Nephron progenitor cell (in vitro differentiated cells): ENCODE measurements around the gene PCAT7.
"Not testable (repeated sequence)": the region's sequence is repeated elsewhere in the genome, so short reads cannot be mapped to it uniquely, and the experiment has no call there.

Experiments
- DNase-seq: peaks from one replicate; pipeline ENCODE4 v3.0.0; 2021
- H3K27ac Mint-ChIP-seq: 2 replicates; pipeline ENCODE4 v1.8.0; 2021; ENCODE audit warnings: mild to moderate bottlenecking, moderate library complexity, mixed read lengths
- H3K27me3 Mint-ChIP-seq: 2 replicates; pipeline ENCODE4 v1.8.0; 2021; ENCODE audit warnings: mild to moderate bottlenecking, low read depth, mixed read lengths; ENCODE audit not compliant: poor library complexity
- H3K36me3 Mint-ChIP-seq: 2 replicates; pipeline ENCODE4 v1.8.0; 2021; ENCODE audit warnings: low read depth, mixed read lengths
- H3K4me1 Mint-ChIP-seq: 2 replicates; pipeline ENCODE4 v1.8.0; 2021; ENCODE audit warnings: mixed read lengths
- H3K4me3 Mint-ChIP-seq: 2 replicates; pipeline ENCODE4 v1.8.0; 2021; ENCODE audit warnings: mild to moderate bottlenecking, moderate library complexity, mixed read lengths
- H3K9me3 Mint-ChIP-seq: 2 replicates; pipeline ENCODE4 v1.8.0; 2021; ENCODE audit warnings: mild to moderate bottlenecking, moderate library complexity, mixed read lengths
- CTCF ChIP-seq: fragments of 200-600 bp; sonication (generic); IDR thresholded peaks from 2 replicates; pipeline ENCODE4 v1.5.0; 2021; ENCODE audit warnings: antibody characterized with exemption

PCAT7 gene

DNA sequence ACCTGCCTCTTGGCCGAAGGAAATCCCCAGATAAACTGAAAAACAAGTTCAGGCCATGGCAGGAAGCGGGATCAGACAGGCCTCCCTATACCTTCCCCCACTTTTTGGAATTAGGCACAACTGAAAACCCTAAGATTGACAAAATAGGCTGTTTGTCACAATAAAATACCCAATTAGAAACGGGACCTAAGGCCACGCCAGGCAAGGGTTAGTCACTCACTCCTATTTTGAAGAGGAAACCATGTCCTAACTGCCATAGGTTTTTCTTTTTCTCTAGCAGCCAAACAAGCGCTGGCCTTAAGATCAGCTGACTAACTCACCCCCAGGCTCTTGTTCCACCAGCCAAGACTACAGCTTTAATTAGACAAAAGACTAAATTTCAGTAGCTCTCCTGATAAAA lies 26.8 kb downstream of the PCAT7 start:
- Mint-ChIP-seq H3K27me3 (peaks cover 1% of the 10 kb centered on the region), H3K4me1 (peaks cover 13% of the 10 kb centered on the region), H3K27ac (no peak overlapping the region), H3K36me3 (no peaks in the 10 kb centered on the region), H3K4me3 (no peak overlapping the region), H3K9me3 (no peaks in the 10 kb centered on the region)
- no peak for TF ChIP-seq CTCF
- no peak for DNase-seq

DNA sequence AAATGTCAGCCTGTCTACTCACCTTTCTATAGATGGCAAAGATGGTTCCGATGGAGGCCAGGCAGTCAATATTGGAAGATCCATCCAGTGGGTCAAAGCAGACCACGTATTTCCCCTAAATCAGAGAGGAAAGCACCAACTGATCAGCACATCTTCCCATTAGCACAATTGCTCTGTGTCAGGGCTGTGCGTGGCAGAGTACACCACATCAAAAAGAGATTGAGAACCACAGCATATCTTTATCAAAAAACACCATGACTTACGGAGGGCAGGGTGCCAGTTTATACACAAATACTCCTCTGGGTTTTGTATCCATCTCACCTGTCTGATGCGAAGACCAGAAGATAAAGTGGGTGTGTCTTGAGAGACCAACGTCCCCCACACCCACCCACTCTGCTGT lies 29.7 kb downstream of the PCAT7 start:
- no peaks in the 10 kb centered on the region for H3K36me3 Mint-ChIP-seq
- H3K27ac Mint-ChIP-seq = peak overlapping the region; percentile 41
- peaks cover 5% of the 10 kb centered on the region for H3K4me1 Mint-ChIP-seq
- H3K9me3 Mint-ChIP-seq = no peaks in the 10 kb centered on the region
- H3K27me3 Mint-ChIP-seq = peaks cover 18% of the 10 kb centered on the region
- H3K4me3 Mint-ChIP-seq = no peak overlapping the region
- no peak for TF ChIP-seq CTCF
- no peak for DNase-seq

DNA sequence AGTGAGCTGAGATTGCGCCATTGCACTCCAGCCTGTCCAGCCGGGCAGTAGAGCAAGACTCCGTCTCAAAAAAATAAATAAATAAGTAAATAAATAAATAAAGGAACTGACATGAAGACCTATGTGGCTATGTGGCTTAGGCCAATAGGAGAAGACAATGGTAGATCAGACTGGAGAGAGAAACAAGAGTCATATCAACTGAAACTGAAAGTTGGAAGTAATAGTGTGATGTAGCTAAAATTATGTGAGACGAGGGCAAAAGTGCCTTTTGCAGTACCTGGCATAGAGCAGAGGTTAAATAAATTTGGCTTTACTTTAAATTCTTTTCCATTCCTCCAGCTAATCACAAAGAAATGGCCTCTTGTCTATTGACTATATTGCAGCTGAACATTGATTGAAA lies 31.4 kb downstream of the PCAT7 start:
- no peak overlapping the region for H3K27ac Mint-ChIP-seq
- no peak for TF ChIP-seq CTCF
- no peak overlapping the region for H3K4me3 Mint-ChIP-seq
- H3K27me3 Mint-ChIP-seq = peaks cover 18% of the 10 kb centered on the region
- no peaks in the 10 kb centered on the region for H3K36me3 Mint-ChIP-seq
- no peaks in the 10 kb centered on the region for H3K9me3 Mint-ChIP-seq
- no peak for DNase-seq
- peaks cover 5% of the 10 kb centered on the region for H3K4me1 Mint-ChIP-seq

GRCh38 chr9:94586814-94587213 lies 31.9 kb downstream of the PCAT7 start:
- Mint-ChIP-seq H3K4me1 (peaks cover 5% of the 10 kb centered on the region), H3K4me3 (no peak overlapping the region), H3K9me3 (no peaks in the 10 kb centered on the region), H3K27ac (no peak overlapping the region), H3K27me3 (peaks cover 18% of the 10 kb centered on the region), H3K36me3 (no peaks in the 10 kb centered on the region)
- DNase-seq = no peak
- TF ChIP-seq CTCF = no peak

- Mint-ChIP-seq H3K27ac (peak overlapping the region; percentile 34), H3K4me3 (no peak overlapping the region), H3K4me1 (peaks cover 5% of the 10 kb centered on the region), H3K9me3 (no peaks in the 10 kb centered on the region), H3K27me3 (peaks cover 22% of the 10 kb centered on the region), H3K36me3 (no peaks in the 10 kb centered on the region)
- no peak for DNase-seq
- TF ChIP-seq CTCF = no peak
Measured at GRCh38 chr9:94588681-94589080, 33.8 kb downstream of the PCAT7 start.

- H3K4me3 Mint-ChIP-seq, H3K27ac Mint-ChIP-seq, DNase-seq, H3K4me1 Mint-ChIP-seq, H3K36me3 Mint-ChIP-seq, H3K9me3 Mint-ChIP-seq: not testable (repeated sequence)
- H3K27me3 Mint-ChIP-seq = peaks cover 22% of the 10 kb centered on the region
Measured at GRCh38 chr9:94591046-94591545, 36.2 kb downstream of the PCAT7 start.
